ENCODE data around the gene FGF8.
"Not testable (repeated sequence)": the region's sequence is repeated elsewhere in the genome, so short reads cannot be mapped to it uniquely, and the experiment has no call there.

The FGF8 gene

DNA sequence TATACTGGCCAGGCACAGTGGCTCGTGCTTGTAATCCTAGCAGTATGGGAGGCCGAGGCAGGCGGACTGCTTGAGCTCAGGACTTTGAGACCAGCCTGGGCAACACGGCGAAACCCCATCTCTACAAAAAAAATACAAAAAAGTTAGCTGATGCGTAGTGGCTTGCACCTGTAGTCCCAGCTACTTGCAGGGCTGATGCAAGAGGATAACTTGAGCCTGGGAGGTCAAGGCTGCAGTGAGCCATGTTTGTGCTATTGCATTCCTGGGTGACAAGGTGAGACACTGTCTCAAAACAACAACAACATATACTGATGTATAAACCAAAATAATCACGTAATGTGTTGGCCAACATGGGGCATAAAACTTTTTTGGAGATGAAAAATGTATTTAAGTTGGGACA, 13.8 kb upstream of the FGF8 start:
- no peak for ATAC-seq
- no peak for TF ChIP-seq ZNF565 (CRISPR knock-in tag; conservative IDR thresholded peaks at IDR 0.05; ENCODE audit: low read depth)
- no peak for TF ChIP-seq ESRRG (CRISPR knock-in tag; IDR thresholded peaks at IDR 0.05)
- TF ChIP-seq TCF4 (CRISPR knock-in tag; IDR thresholded peaks at IDR 0.05; ENCODE audit: borderline replicate concordance): no peak
- no peak for TF ChIP-seq ZNF8 (CRISPR knock-in tag; IDR thresholded peaks at IDR 0.05)
- TF ChIP-seq, protein P1, sequence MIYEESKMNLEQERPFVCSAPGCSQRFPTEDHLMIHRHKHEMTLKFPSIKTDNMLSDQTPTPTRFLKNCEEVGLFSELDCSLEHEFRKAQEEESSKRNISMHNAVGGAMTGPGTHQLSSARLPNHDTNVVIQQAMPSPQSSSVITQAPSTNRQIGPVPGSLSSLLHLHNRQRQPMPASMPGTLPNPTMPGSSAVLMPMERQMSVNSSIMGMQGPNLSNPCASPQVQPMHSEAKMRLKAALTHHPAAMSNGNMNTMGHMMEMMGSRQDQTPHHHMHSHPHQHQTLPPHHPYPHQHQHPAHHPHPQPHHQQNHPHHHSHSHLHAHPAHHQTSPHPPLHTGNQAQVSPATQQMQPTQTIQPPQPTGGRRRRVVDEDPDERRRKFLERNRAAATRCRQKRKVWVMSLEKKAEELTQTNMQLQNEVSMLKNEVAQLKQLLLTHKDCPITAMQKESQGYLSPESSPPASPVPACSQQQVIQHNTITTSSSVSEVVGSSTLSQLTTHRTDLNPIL (CRISPR knock-in tag; IDR thresholded peaks at IDR 0.05; ENCODE audit: low read depth): no peak
- no peak for TF ChIP-seq CSDC2 (CRISPR knock-in tag; IDR thresholded peaks at IDR 0.05)
- TF ChIP-seq ISL1 (CRISPR knock-in tag; IDR thresholded peaks at IDR 0.05): no peak
- TF ChIP-seq, protein P2, sequence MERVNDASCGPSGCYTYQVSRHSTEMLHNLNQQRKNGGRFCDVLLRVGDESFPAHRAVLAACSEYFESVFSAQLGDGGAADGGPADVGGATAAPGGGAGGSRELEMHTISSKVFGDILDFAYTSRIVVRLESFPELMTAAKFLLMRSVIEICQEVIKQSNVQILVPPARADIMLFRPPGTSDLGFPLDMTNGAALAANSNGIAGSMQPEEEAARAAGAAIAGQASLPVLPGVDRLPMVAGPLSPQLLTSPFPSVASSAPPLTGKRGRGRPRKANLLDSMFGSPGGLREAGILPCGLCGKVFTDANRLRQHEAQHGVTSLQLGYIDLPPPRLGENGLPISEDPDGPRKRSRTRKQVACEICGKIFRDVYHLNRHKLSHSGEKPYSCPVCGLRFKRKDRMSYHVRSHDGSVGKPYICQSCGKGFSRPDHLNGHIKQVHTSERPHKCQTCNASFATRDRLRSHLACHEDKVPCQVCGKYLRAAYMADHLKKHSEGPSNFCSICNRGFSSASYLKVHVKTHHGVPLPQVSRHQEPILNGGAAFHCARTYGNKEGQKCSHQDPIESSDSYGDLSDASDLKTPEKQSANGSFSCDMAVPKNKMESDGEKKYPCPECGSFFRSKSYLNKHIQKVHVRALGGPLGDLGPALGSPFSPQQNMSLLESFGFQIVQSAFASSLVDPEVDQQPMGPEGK (CRISPR knock-in tag; IDR thresholded peaks at IDR 0.05; ENCODE audit: borderline replicate concordance): no peak
- TF ChIP-seq SNAI2 (CRISPR knock-in tag; IDR thresholded peaks at IDR 0.05): no peak
- no peak for TF ChIP-seq ARNTL (CRISPR knock-in tag; IDR thresholded peaks at IDR 0.05; ENCODE audit: borderline replicate concordance, low read depth)
- no peak for TF ChIP-seq OSR1 (CRISPR knock-in tag; IDR thresholded peaks at IDR 0.05)
- TF ChIP-seq BACH2 (CRISPR knock-in tag; IDR thresholded peaks at IDR 0.05; ENCODE audit: borderline replicate concordance): no peak

DNA sequence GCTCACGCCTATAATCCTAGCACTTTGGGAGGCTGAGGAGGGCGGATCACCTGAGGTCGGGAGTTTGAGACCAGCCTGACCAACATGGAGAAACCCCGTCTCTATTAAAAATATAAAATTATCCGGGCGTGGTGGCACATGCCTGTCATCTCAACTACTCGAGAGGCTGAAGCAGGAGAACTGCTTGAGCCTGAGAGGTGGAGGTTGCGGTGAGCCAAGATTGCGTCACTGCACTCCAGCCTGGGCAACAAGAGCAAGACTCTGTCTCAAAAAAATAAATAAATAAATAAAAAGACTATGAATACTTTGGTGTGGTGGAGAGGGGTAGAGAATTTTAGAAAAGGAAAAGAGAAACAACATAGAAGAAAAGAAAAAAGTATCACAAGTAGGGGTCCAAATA, 13.3 kb upstream of the FGF8 start:
- not testable (repeated sequence) for ATAC-seq

DNA sequence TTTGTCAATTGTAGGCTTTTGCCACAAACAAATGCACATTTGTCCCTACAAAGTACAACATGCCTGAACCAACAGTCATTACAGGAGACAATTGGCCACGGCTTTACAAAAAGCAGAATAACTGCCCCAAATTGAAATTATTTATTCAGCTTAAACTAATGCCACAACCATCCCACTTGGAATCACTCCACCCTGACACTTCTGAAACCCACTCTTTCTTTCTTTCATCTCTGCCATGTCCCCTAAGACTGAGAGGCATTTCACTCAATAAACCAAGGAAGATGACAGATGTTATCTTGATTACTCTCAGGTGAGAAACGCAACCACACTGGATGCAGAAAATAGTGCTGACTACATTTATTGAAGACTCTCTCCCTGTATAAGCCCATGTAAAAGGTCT, 9.9 kb upstream of the FGF8 start:
- TF ChIP-seq SNAI2 (CRISPR knock-in tag; IDR thresholded peaks at IDR 0.05) (no peak), ZNF8 (CRISPR knock-in tag; IDR thresholded peaks at IDR 0.05) (no peak), TCF4 (CRISPR knock-in tag; IDR thresholded peaks at IDR 0.05; ENCODE audit: borderline replicate concordance) (no peak), BACH2 (CRISPR knock-in tag; IDR thresholded peaks at IDR 0.05; ENCODE audit: borderline replicate concordance) (no peak), CSDC2 (CRISPR knock-in tag; IDR thresholded peaks at IDR 0.05) (no peak), RARB (CRISPR knock-in tag; IDR thresholded peaks at IDR 0.05) (no peak), ESRRG (CRISPR knock-in tag; IDR thresholded peaks at IDR 0.05) (no peak), ZFP3 (CRISPR knock-in tag; IDR thresholded peaks at IDR 0.05) (no peak)
- TF ChIP-seq, protein P3, sequence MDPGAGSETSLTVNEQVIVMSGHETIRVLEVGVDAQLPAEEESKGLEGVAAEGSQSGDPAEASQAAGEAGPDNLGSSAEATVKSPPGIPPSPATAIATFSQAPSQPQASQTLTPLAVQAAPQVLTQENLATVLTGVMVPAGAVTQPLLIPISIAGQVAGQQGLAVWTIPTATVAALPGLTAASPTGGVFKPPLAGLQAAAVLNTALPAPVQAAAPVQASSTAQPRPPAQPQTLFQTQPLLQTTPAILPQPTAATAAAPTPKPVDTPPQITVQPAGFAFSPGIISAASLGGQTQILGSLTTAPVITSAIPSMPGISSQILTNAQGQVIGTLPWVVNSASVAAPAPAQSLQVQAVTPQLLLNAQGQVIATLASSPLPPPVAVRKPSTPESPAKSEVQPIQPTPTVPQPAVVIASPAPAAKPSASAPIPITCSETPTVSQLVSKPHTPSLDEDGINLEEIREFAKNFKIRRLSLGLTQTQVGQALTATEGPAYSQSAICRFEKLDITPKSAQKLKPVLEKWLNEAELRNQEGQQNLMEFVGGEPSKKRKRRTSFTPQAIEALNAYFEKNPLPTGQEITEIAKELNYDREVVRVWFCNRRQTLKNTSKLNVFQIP (CRISPR knock-in tag; IDR thresholded peaks at IDR 0.05; ENCODE audit: borderline replicate concordance, low read depth): no peak
- TF ChIP-seq, protein P4, sequence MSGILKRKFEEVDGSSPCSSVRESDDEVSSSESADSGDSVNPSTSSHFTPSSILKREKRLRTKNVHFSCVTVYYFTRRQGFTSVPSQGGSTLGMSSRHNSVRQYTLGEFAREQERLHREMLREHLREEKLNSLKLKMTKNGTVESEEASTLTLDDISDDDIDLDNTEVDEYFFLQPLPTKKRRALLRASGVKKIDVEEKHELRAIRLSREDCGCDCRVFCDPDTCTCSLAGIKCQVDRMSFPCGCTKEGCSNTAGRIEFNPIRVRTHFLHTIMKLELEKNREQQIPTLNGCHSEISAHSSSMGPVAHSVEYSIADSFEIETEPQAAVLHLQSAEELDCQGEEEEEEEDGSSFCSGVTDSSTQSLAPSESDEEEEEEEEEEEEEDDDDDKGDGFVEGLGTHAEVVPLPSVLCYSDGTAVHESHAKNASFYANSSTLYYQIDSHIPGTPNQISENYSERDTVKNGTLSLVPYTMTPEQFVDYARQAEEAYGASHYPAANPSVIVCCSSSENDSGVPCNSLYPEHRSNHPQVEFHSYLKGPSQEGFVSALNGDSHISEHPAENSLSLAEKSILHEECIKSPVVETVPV (CRISPR knock-in tag; IDR thresholded peaks at IDR 0.05): no peak
- TF ChIP-seq, protein P1 (CRISPR knock-in tag; IDR thresholded peaks at IDR 0.05; ENCODE audit: low read depth): no peak
- TF ChIP-seq, protein P5, sequence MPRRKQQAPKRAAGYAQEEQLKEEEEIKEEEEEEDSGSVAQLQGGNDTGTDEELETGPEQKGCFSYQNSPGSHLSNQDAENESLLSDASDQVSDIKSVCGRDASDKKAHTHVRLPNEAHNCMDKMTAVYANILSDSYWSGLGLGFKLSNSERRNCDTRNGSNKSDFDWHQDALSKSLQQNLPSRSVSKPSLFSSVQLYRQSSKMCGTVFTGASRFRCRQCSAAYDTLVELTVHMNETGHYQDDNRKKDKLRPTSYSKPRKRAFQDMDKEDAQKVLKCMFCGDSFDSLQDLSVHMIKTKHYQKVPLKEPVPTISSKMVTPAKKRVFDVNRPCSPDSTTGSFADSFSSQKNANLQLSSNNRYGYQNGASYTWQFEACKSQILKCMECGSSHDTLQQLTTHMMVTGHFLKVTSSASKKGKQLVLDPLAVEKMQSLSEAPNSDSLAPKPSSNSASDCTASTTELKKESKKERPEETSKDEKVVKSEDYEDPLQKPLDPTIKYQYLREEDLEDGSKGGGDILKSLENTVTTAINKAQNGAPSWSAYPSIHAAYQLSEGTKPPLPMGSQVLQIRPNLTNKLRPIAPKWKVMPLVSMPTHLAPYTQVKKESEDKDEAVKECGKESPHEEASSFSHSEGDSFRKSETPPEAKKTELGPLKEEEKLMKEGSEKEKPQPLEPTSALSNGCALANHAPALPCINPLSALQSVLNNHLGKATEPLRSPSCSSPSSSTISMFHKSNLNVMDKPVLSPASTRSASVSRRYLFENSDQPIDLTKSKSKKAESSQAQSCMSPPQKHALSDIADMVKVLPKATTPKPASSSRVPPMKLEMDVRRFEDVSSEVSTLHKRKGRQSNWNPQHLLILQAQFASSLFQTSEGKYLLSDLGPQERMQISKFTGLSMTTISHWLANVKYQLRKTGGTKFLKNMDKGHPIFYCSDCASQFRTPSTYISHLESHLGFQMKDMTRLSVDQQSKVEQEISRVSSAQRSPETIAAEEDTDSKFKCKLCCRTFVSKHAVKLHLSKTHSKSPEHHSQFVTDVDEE (CRISPR knock-in tag; IDR thresholded peaks at IDR 0.05): no peak
- no peak for ATAC-seq

DNA sequence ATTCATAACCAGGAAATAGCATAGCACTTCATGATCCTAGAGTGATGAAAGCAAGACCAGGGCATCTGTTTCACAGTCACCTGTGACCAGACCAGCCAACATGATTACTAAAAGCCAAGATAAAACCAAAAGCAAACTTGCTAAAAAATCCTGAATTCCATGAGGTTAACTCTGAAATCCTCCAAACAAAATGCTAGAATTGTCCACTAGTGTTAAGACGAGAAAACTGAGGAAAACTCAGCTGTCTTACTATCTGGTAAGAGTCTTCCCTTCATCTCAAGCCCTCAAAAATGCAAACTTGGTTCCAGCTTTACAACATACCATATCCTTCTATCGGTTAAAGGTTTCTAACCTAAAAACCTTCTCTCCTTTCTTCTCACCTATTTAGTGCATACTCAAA, 8.6 kb upstream of the FGF8 start:
- no peak for ATAC-seq
- TF ChIP-seq SNAI2 (CRISPR knock-in tag; IDR thresholded peaks at IDR 0.05): no peak
- no peak for TF ChIP-seq CSDC2 (CRISPR knock-in tag; IDR thresholded peaks at IDR 0.05)
- no peak for TF ChIP-seq ZFP30 (CRISPR knock-in tag; IDR thresholded peaks at IDR 0.05)
- TF ChIP-seq, protein P4 (CRISPR knock-in tag; IDR thresholded peaks at IDR 0.05): no peak
- TF ChIP-seq BACH2 (CRISPR knock-in tag; IDR thresholded peaks at IDR 0.05; ENCODE audit: borderline replicate concordance): no peak
